ENCODE measurements around the gene SLCO3A1.
A peak's percentile ranks its signal among the peaks of the same experiment; 100 is the strongest.

Gene SLCO3A1

GRCh38 chr15:91968610-91969009 is 115.1 kb downstream of the SLCO3A1 start:
- H3K36me3 ChIP-seq (ENCODE audit: control insufficient read depth in 2 of 2, insufficient read depth in 1 of 2, low read length in 2 of 2), result no peaks in the 10 kb centered on the region
- no peaks in the 10 kb centered on the region; the same call in 1 of the 2 replicates for H3K9me3 ChIP-seq (ENCODE audit: control insufficient read depth, insufficient read depth, low read depth, low read length)
- CTCF ChIA-PET, result interaction anchor here (0.6 to 0.9 kb wide), 7 partner anchors 13 to 619 kb away, joined by 3 to 5 read pairs (median 3); no protein-coding TSS in a partner anchor
- POLR2A ChIA-PET, result no interaction called here
- H3K4me1 ChIP-seq (ENCODE audit: control insufficient read depth, insufficient read depth, low read length), result no peaks in the 10 kb centered on the region
- H3K4me3 ChIP-seq (ENCODE audit: low read depth, low read length), result no peak overlapping the region
- no peak overlapping the region for H3K27ac ChIP-seq (ENCODE audit: extremely low read depth, low read depth, low read length)
- no peak for TF ChIP-seq SALL2 (tag by site-specific recombination; IDR thresholded peaks at IDR 0.05; ENCODE audit: borderline replicate concordance)
- TF ChIP-seq ZNF501 (tag by site-specific recombination; IDR thresholded peaks at IDR 0.05), result no peak
- TF ChIP-seq, protein P1, sequence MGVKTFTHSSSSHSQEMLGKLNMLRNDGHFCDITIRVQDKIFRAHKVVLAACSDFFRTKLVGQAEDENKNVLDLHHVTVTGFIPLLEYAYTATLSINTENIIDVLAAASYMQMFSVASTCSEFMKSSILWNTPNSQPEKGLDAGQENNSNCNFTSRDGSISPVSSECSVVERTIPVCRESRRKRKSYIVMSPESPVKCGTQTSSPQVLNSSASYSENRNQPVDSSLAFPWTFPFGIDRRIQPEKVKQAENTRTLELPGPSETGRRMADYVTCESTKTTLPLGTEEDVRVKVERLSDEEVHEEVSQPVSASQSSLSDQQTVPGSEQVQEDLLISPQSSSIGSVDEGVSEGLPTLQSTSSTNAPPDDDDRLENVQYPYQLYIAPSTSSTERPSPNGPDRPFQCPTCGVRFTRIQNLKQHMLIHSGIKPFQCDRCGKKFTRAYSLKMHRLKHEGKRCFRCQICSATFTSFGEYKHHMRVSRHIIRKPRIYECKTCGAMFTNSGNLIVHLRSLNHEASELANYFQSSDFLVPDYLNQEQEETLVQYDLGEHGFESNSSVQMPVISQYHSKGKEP (tag by site-specific recombination; IDR thresholded peaks at IDR 0.05), result no peak
- no peak for TF ChIP-seq ZBTB10 (tag by site-specific recombination; IDR thresholded peaks at IDR 0.05)
- no peak for TF ChIP-seq ZNF19 (tag by site-specific recombination; IDR thresholded peaks at IDR 0.05; ENCODE audit: low read depth)
- TF ChIP-seq ZNF426 (tag by site-specific recombination; IDR thresholded peaks at IDR 0.05), result no peak
- no peak for TF ChIP-seq OVOL3 (tag by site-specific recombination; IDR thresholded peaks at IDR 0.05)

- CTCF ChIA-PET, result interaction anchor here (0.6 kb wide), 1 partner anchor 179 kb away, joined by 4 read pairs; no protein-coding TSS in a partner anchor
- POLR2A ChIA-PET, result no interaction called here
- H3K36me3 ChIP-seq (ENCODE audit: control insufficient read depth in 2 of 2, insufficient read depth in 1 of 2, low read length in 2 of 2), result no peaks in the 10 kb centered on the region
- no peaks in the 10 kb centered on the region for H3K4me1 ChIP-seq (ENCODE audit: control insufficient read depth, insufficient read depth, low read length)
- no peaks in the 10 kb centered on the region for H3K9me3 ChIP-seq (ENCODE audit: control insufficient read depth, insufficient read depth, low read depth, low read length)
- no peak overlapping the region for H3K27ac ChIP-seq (ENCODE audit: extremely low read depth, low read depth, low read length)
- no peak overlapping the region for H3K4me3 ChIP-seq (ENCODE audit: low read depth, low read length)
- TF ChIP-seq ZBTB49 (tag by site-specific recombination; IDR thresholded peaks at IDR 0.05; ENCODE audit: low read depth) (no peak), ZNF266 (tag by site-specific recombination; IDR thresholded peaks at IDR 0.05; ENCODE audit: low read depth) (no peak)
- TF ChIP-seq, protein P2, sequence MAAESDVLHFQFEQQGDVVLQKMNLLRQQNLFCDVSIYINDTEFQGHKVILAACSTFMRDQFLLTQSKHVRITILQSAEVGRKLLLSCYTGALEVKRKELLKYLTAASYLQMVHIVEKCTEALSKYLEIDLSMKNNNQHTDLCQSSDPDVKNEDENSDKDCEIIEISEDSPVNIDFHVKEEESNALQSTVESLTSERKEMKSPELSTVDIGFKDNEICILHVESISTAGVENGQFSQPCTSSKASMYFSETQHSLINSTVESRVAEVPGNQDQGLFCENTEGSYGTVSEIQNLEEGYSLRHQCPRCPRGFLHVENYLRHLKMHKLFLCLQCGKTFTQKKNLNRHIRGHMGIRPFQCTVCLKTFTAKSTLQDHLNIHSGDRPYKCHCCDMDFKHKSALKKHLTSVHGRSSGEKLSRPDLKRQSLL (tag by site-specific recombination; IDR thresholded peaks at IDR 0.05), result 0 out of 2 replicates have a peak, but pooled peaks have one; percentile 11
These were observed 116.6 kb downstream of the SLCO3A1 start for GRCh38 chr15:91970142-91970541.

DNA sequence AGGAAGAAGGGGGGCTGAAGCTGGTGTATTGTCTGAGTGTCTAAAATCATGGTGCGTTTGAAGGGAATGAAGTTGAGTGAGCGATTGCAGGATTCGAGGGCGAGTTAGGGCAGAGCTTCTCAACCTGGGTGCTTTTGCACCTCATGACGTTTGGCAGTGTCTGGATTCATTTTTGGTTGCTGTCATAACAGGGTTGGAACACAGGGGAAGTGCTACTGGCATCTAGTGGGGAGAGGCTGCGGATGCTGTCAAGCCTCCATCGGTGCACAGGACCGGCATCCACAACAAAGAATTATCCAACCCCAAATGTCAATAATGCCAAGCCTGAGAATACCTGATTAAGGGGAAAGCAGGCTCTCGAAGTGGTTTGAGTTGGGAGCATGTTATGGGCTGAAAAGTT is 120.0 kb downstream of the SLCO3A1 start:
- TF ChIP-seq ZNF311 (tag by site-specific recombination; IDR thresholded peaks at IDR 0.05; ENCODE audit: borderline replicate concordance) (no peak), ZNF776 (tag by site-specific recombination; IDR thresholded peaks at IDR 0.05; ENCODE audit: borderline replicate concordance) (no peak), ATF2 (tag by site-specific recombination; IDR thresholded peaks at IDR 0.05; ENCODE audit: low read depth) (no peak), ZNF600 (tag by site-specific recombination; IDR thresholded peaks at IDR 0.05) (peak; percentile 66)
- CTCF ChIA-PET, result interaction anchor here (0.6 kb wide), 1 partner anchor 149 kb away, joined by 3 read pairs; no protein-coding TSS in a partner anchor
- H3K4me3 ChIP-seq (ENCODE audit: low read depth, low read length), result no peak overlapping the region
- no peaks in the 10 kb centered on the region for H3K4me1 ChIP-seq (ENCODE audit: control insufficient read depth, insufficient read depth, low read length)
- POLR2A ChIA-PET, result no interaction called here
- H3K9me3 ChIP-seq (ENCODE audit: control insufficient read depth, insufficient read depth, low read depth, low read length), result no peaks in the 10 kb centered on the region
- no peak overlapping the region for H3K27ac ChIP-seq (ENCODE audit: extremely low read depth, low read depth, low read length)
- H3K36me3 ChIP-seq (ENCODE audit: control insufficient read depth in 2 of 2, insufficient read depth in 1 of 2, low read length in 2 of 2), result no peaks in the 10 kb centered on the region
